Urinary bladder (tissue), 4 donors: ENCODE measurements around the gene ARNT2. TPM values are rescaled to one million over a fixed set of nuclear protein-coding genes. Genes with fewer than 3 reads are reported as not detected.
A peak's percentile ranks its signal among the peaks of the same experiment; 100 is the strongest.

Experiments used
- DNase-seq: peaks from one replicate; pipeline ENCODE4 v3.0.0-alpha.2; 2015; ENCODE audit errors: extremely low spot score
- H3K27ac ChIP-seq: one replicate; pipeline ENCODE4 v1.5.1; 2013; ENCODE audit warnings: low read depth, mild to moderate bottlenecking, moderate library complexity
- H3K36me3 ChIP-seq: one replicate; pipeline ENCODE4 v1.6.1; 2013; ENCODE audit warnings: mild to moderate bottlenecking, moderate library complexity; ENCODE audit not compliant: insufficient read depth
- H3K4me1 ChIP-seq: one replicate; pipeline ENCODE4 v1.6.1; 2013; ENCODE audit warnings: mild to moderate bottlenecking, moderate library complexity; ENCODE audit not compliant: insufficient read depth
- H3K4me3 ChIP-seq: one replicate; pipeline ENCODE4 v1.5.1; 2013; ENCODE audit warnings: low read depth, low read length
- WGBS: extraction: QIAGEN DNeasy Blood & Tissue Kit; methylation state at CpG from one replicate; pipeline ENCODE4 v1.1.7; 2013; 5-methylcytosine and 5-hydroxymethylcytosine counted together
- polyA plus RNA-seq: library from polyadenylated mRNA; stranded (reverse); fragments of 200-250 nt; gene quantifications from one replicate; pipeline ENCODE4 v1.2.3, GENCODE V29; 2013
- total RNA-seq: library from RNA; depleted of rRNA; stranded (reverse); fragments of >200 nt; gene quantifications from one replicate; pipeline ENCODE4 v1.2.3, GENCODE V29; 2014
- donor health status: healthy with polysubstance abuse.
- donor health status: healthy.

The ARNT2 gene
- total and polyA plus RNA-seq, 2 donors = 6.3 to 9.7 TPM

DNA sequence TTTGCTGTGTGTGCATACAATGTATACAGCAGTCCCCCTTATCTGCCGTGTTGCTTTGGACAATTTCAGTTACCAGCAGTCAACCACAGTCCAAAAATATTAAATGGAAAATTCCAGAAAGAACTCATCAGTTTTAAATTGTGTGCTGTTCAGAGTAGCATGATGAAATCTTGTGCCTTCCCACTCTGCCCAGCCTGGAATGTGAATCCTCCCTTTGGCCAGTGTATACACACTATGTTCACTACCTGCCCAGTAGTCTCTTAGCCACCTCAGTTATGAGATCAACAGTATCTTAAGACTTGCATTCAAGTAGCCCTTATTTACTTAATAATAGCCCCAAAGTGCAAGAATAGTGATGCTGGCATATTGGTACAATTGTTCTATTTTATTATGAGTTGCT lies 157.3 kb downstream of the ARNT2 start:
- H3K27ac ChIP-seq = no peak overlapping the region
- no peaks in the 10 kb centered on the region for H3K4me1 ChIP-seq
- no peak for DNase-seq
- peaks cover 2% of the 10 kb centered on the region for H3K36me3 ChIP-seq
- 69% methylated on average over 1 of the region's 1 CpG for WGBS
- H3K4me3 ChIP-seq = no peak overlapping the region

DNA sequence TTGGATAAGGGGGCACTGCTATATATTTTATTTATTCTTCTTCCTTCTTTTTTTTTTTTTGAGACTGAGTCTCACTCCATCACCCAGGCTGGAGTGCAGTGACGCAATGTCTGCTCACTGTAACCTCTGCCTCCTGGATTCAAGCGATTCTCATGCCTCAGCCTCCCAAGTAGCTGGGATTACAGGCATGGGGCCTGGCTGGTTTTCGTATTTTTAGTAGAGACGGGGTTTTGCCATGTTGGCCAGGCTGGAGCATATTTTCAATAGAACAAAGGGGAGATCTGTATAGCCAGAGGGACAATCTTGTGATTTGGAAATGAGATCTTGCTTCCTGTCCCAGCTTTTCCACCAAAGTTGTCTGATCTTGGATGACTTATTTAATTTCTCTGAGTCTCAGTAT lies 157.9 kb downstream of the ARNT2 start:
- 91% methylated on average over 4 of the region's 4 CpGs for WGBS
- no peaks in the 10 kb centered on the region for H3K4me1 ChIP-seq
- no peak overlapping the region for H3K4me3 ChIP-seq
- H3K27ac ChIP-seq = no peak overlapping the region
- H3K36me3 ChIP-seq = peaks cover 2% of the 10 kb centered on the region
- no peak for DNase-seq

DNA sequence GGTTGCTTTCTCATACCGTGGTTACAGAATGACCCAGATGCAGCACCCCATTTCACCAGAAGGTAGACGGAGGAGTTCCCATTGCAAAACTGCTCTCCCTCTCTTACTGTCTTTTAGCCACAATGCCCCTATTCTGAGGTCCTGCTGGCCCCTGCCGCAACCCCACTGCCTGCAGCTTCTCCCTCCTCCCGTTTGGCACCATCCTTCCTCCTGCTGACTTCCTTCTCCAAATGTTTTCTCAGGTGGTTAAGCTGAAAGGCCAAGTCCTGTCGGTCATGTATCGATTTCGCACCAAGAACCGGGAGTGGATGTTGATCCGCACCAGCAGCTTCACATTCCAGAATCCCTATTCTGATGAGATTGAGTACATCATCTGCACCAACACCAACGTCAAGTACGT lies 158.7 kb downstream of the ARNT2 start:
- 91% methylated on average over 11 of the region's 11 CpGs for WGBS
- peaks cover 2% of the 10 kb centered on the region for H3K36me3 ChIP-seq
- DNase-seq = no peak
- no peaks in the 10 kb centered on the region for H3K4me1 ChIP-seq
- no peak overlapping the region for H3K4me3 ChIP-seq
- H3K27ac ChIP-seq = no peak overlapping the region

DNA sequence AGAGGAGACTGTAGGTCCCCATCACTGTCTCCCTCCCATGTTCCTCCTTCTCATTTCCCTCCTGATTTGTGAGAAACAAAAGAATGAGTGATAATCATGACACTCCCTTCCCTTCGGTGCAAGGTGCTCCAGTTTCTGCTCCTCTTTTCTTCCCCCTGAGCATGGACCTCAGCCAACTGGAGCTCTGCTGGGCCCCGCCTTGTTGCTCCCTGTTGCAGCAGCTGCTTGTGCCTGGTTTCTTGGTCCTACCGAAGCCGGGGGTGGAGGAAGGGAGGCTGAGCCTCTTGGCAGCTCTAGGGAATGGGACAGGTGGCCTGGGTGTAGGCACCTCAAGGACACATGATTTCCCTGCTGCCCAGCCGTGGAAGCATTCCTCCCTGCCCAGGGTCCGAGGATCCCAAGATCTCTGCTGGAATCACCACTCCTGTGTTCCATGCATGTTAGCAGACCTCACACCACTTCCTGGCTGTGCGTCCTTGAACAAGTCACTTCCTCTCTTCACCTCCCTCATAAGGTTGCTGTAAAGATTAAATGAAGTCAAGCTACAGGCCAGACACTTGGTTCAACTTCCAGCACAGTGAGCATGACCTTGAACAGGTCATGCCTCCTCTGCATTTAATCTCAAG lies 159.3 kb downstream of the ARNT2 start:
- no peak for DNase-seq
- 83% methylated on average over 7 of the region's 7 CpGs for WGBS
- H3K36me3 ChIP-seq = peaks cover 2% of the 10 kb centered on the region

DNA sequence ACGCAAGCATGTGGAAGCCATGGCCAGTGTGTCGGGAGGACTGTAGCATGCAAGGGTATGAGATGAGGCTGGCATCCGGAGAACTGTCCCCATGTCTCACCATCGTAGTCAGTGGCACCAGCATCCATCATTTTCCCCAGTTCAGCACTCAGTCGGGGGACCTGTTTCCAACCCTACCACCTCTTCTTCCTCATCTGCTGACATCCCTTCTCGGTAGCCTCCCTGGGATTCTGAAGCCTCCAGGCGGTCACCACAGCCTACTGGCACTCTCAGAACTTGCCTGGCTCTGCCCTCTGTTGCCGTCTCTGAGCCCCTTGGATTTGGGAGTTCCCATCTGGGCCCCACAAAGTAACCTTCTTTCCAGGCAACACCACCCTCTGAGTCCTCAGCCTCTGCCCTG lies 159.9 kb downstream of the ARNT2 start:
- Histone ChIP-seq H3K4me1 (no peaks in the 10 kb centered on the region), H3K27ac (no peak overlapping the region), H3K4me3 (no peak overlapping the region), H3K36me3 (peaks cover 2% of the 10 kb centered on the region)
- WGBS = 92% methylated on average over 8 of the region's 8 CpGs
- DNase-seq = no peak

More for the DNA sequence above, 159.3 kb downstream of the ARNT2 start:
- Histone ChIP-seq H3K27ac (no peak overlapping the region), H3K4me1 (no peaks in the 10 kb centered on the region), H3K4me3 (no peak overlapping the region)

DNA sequence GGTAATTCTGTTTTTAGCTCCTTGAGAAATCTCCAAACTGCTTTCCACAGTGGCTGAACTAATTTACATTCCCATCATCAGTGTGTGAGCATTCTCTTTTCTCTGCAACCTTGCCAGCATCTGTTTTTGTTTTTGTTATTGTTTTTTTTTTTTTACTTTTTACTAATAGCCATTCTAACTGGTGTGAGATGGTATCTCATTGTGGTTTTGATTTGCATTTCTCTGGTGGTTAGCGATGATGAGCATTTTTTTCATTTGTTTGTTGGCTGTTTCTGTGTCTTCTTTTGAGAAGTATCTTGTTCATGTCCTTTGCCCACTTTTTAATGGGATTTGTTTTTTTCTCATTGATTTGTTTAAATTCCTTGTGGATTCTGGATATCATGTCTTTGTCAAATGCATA lies 161.2 kb downstream of the ARNT2 start:
- 98% methylated on average over 1 of the region's 1 CpG for WGBS
- Histone ChIP-seq H3K4me3 (no peak overlapping the region), H3K4me1 (no peaks in the 10 kb centered on the region), H3K27ac (no peak overlapping the region), H3K36me3 (peaks cover 2% of the 10 kb centered on the region)
- no peak for DNase-seq

DNA sequence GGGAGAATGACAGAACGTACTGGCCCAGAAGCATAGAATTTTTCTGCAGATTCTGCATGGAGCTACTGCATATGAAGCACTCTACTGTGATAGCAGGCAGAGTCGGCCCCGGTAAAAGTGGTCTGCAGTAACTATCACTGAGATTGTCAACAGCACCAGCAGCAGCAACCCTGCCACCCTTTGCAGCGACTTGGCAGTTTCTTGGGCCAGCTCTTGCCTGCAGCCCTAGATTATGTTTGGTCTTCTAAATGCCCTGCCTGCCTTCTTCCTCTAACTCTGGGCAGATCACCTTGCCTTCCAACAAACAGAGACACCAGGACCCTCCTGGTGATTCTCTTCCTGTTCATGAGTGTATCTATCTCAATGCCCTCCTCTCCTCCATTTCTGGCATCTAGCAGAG lies 161.8 kb downstream of the ARNT2 start:
- H3K4me3 ChIP-seq = no peak overlapping the region
- no peak overlapping the region for H3K27ac ChIP-seq
- H3K36me3 ChIP-seq = peaks cover 2% of the 10 kb centered on the region
- DNase-seq = no peak
- no peaks in the 10 kb centered on the region for H3K4me1 ChIP-seq
- 96% methylated on average over 4 of the region's 4 CpGs for WGBS

DNA sequence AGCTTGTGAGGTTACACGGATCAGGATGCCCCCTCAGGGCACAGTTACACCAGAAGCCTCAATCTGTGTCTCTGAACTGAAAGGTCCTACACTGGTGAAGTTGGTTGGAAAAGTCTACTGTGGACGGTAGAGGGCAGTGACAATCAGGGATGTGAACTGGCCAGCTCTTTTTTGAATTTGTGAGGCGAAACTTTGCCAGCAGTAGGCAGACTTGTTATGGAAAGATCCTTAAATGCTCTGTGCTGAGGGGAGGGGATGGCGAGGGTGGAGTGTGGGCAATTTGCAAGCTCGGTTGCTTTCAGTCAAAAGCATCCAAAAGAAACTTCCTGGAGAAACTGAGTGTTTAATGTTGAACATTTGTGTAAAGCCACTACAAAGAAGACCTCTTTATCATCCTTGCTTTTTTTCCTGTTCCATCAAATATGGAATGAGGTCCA lies 163.6 kb downstream of the ARNT2 start:
- Histone ChIP-seq H3K36me3 (peaks cover 2% of the 10 kb centered on the region), H3K4me3 (no peak overlapping the region), H3K4me1 (no peaks in the 10 kb centered on the region), H3K27ac (no peak overlapping the region)
- 3% methylated on average over 5 of the region's 5 CpGs for WGBS
- peak; percentile 49 for DNase-seq

DNA sequence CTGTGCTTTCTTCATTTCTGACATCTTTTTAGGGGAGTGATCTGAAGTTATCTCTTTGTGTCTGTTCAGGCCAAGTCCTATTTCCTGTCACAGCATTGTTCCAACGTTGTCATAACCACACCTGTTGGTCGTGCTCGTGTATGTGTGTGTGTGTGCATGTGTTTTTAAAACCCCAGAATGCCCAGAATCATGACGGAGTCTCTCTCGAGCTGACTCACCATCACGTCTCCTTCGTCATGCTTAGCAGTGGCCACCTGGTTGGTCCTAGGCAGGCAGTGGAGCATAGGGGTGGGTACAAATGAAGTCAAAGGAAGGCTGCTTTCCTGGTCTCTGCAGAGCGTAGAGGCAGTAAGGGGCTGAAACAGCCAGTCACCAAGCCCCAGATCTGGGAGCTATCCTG lies 164.1 kb downstream of the ARNT2 start:
- no peak overlapping the region for H3K27ac ChIP-seq
- DNase-seq = no peak
- 76% methylated on average over 8 of the region's 8 CpGs for WGBS
- H3K36me3 ChIP-seq = peaks cover 2% of the 10 kb centered on the region
- H3K4me3 ChIP-seq = no peak overlapping the region
- H3K4me1 ChIP-seq = no peaks in the 10 kb centered on the region

DNA sequence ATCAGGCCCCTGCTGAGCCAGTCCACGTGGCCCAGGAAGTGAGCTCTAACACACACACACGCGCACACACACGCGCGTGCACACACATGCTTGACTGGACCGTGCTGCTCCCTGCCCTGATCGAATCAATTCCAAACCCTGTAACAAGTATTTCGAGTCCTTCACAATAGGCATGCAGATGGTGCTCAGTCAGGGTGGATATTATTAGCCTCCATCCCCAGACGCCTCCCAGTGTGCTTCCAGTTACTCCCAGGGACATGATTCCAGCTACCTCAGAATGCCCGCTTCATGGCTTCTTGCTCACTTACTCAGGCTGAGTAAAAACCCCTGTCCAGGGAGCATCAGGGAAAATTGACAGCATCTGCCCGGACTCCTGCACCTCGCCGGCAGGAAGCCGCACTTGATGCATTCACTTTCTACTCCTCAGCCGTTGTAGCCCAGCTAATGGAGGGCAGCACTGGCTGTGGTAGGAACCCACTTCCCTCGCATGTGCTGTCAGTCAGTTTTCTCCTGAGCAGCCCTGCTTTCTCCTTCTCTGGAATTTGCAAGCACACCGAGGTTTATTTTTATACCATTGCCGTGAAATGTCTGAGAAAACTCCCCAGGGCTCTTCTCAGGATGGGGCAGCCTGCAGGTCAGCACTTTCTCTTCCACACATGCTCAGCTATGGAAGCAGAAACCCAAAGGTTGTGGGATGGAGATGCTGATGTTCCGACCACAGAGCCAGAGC lies 164.9 kb downstream of the ARNT2 start:
- no peak overlapping the region for H3K27ac ChIP-seq
- no peak overlapping the region for H3K4me3 ChIP-seq
- WGBS = 80% methylated on average over 20 of the region's 20 CpGs
- H3K36me3 ChIP-seq = peaks cover 2% of the 10 kb centered on the region
- H3K4me1 ChIP-seq = no peaks in the 10 kb centered on the region
- no peak for DNase-seq

DNA sequence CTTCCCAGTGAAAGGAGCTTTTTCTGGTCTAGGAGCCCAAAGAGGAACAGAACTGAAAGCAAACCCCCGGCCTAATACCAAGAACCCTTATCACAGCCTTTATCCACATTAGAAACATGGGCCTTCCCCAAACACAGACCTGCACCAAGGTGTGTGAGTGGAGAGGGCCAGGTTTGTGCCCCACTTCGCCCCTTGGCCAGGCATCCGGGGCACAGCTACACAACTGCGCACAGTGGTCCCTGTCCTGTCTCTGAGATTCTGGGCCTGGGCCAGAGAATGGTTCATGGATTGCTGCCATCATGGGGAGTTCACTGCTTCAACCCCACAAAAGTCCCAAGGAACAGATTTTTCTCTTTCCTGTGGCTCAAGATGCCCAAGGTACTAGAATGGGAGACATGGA lies 165.5 kb downstream of the ARNT2 start:
- no peaks in the 10 kb centered on the region for H3K36me3 ChIP-seq
- no peaks in the 10 kb centered on the region for H3K4me1 ChIP-seq
- DNase-seq = no peak
- no peak overlapping the region for H3K27ac ChIP-seq
- WGBS = 96% methylated on average over 4 of the region's 4 CpGs
- no peak overlapping the region for H3K4me3 ChIP-seq

DNA sequence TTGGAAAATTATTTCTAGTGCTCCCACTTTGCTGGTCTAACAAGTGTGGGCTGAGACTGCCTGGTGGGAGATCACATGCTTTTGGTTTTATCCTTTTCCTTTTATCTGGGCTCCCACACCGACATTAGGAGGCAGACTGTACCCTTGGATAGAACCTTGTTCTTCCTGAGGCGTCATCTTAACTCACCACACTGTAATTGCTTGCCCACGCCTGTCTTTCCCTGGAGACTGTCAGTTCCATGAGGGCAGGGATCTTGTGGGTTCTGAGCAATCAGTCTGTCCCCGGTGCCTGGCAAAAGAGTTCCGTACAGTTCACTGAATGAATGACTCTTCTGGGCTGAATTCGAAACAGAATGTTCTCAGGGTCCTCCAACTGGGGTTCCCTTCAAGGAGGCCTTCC lies 166.4 kb downstream of the ARNT2 start:
- DNase-seq = no peak
- Histone ChIP-seq H3K4me1 (no peaks in the 10 kb centered on the region), H3K27ac (no peak overlapping the region), H3K36me3 (no peaks in the 10 kb centered on the region), H3K4me3 (no peak overlapping the region)
- WGBS = 92% methylated on average over 6 of the region's 6 CpGs

DNA sequence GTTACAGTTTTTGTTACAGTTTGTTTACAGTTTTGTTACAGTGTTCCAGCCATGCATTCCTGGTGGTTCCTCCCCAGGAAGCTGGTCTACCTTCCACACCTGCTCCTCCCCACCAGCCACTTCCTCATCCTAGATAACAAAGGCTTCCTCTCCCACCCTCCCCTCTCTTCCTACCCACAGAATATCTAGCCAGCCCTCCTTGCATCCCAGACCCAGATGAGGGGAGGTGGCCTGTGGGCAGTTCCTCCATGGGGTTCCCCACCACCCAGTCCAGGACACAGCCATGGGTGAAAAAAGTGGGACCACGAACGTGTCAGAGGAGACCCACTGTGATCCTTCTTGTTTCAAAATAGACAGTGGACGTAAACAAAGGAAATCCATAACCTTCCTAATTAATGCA lies 168.2 kb downstream of the ARNT2 start:
- Histone ChIP-seq H3K27ac (no peak overlapping the region), H3K4me3 (no peak overlapping the region), H3K4me1 (no peaks in the 10 kb centered on the region), H3K36me3 (no peaks in the 10 kb centered on the region)
- WGBS = 90% methylated on average over 3 of the region's 3 CpGs
- no peak for DNase-seq

DNA sequence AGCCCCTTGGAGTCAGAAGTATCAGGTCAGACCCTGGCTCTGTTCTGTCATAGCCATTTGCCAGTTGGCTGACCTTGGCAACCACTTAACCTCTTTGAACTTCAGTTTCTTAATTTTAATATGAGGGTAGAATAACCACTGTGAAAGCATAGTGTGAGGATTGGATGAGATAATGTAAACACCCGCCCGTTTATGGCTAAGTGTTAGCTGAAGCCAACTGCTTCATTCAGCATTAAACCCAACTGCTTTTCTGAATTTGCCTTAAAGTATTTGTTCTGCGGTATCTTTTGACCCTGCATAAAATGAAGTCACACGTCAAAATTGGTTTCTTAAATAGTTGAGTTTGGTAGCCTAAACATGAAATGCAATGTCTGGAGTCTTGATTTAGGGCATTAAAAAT lies 169.4 kb downstream of the ARNT2 start:
- no peak overlapping the region for H3K27ac ChIP-seq
- no peaks in the 10 kb centered on the region for H3K36me3 ChIP-seq
- no peak for DNase-seq
- H3K4me1 ChIP-seq = no peaks in the 10 kb centered on the region
- no peak overlapping the region for H3K4me3 ChIP-seq
- 65% methylated on average over 4 of the region's 4 CpGs for WGBS
